T47D (cell line): Measurements from ENCODE around the gene SLC22A3.
"Not testable (repeated sequence)": the region's sequence is repeated elsewhere in the genome, so short reads cannot be mapped to it uniquely, and the experiment has no call there.

Experiments
- DNase-seq, 2 experiments: peaks; one replicate each; pipeline versions ENCODE4 v3.0.0 to v3.0.0-alpha.2; 2011 to 2012; ENCODE audit warnings: low read depth in 1 of 2, low spot score in 1 of 2
- JUND ChIP-seq: IDR thresholded peaks from 2 replicates; pipeline ENCODE4 v1.6.1; 2012; ENCODE audit warnings: low read depth
- in situ Hi-C: cut with HindIII; loops from 2 replicates; pipeline ENCODE4 v1.10.0; 2016; ENCODE audit warnings: low sequenced_read_pairs, low pct_unique_long_range_greater_than_20kb

Gene SLC22A3

GRCh38 chr6:160348223-160349019 lies at the start of gene SLC22A3:
Gene SLC22A3, plus strand, starts transcription at chr6:160348378. Its CDS starts 42 bp downstream, at chr6:160348420.
- in situ Hi-C loops = no loop called here
- no peak for TF ChIP-seq JUND
- no peak for DNase-seq

- in situ Hi-C loops = no loop called here
- no peak for DNase-seq
- no peak for TF ChIP-seq JUND
Measured at GRCh38 chr6:160299559-160299958, 48.6 kb upstream of the SLC22A3 start.

- TF ChIP-seq JUND = no peak
- no peak for DNase-seq
- in situ Hi-C loops = no loop called here
Measured at GRCh38 chr6:160300076-160300695, 48.0 kb upstream of the SLC22A3 start.

GRCh38 chr6:160301339-160301738 lies 46.8 kb upstream of the SLC22A3 start:
- no peak for DNase-seq
- in situ Hi-C loops = no loop called here
- no peak for TF ChIP-seq JUND

- in situ Hi-C loops, DNase-seq: not testable (repeated sequence)
Measured at GRCh38 chr6:160302431-160303082, 45.6 kb upstream of the SLC22A3 start.

GRCh38 chr6:160303806-160304205 lies 44.4 kb upstream of the SLC22A3 start:
- in situ Hi-C loops = no loop called here
- no peak for DNase-seq
- no peak for TF ChIP-seq JUND

- TF ChIP-seq JUND = no peak
- no peak for DNase-seq
- in situ Hi-C loops = no loop called here
Measured at GRCh38 chr6:160305926-160306713, 42.1 kb upstream of the SLC22A3 start.

- in situ Hi-C loops = no loop called here
- no peak for TF ChIP-seq JUND
Measured at GRCh38 chr6:160309718-160310117, 38.5 kb upstream of the SLC22A3 start.

GRCh38 chr6:160312900-160313299 lies 35.3 kb upstream of the SLC22A3 start:
- in situ Hi-C loops = no loop called here
- DNase-seq = no peak
- no peak for TF ChIP-seq JUND

More at GRCh38 chr6:160309718-160310117, 38.5 kb upstream of the SLC22A3 start:
- no peak for DNase-seq

GRCh38 chr6:160315310-160315709 lies 32.9 kb upstream of the SLC22A3 start:
- in situ Hi-C loops = no loop called here
- no peak for TF ChIP-seq JUND
- DNase-seq = no peak

GRCh38 chr6:160316261-160316660 lies 31.9 kb upstream of the SLC22A3 start:
- DNase-seq = no peak
- in situ Hi-C loops = no loop called here
- no peak for TF ChIP-seq JUND

- TF ChIP-seq JUND = no peak
- in situ Hi-C loops = no loop called here
Measured at GRCh38 chr6:160319246-160319645, 28.9 kb upstream of the SLC22A3 start.

More at GRCh38 chr6:160319246-160319645, 28.9 kb upstream of the SLC22A3 start:
- DNase-seq = no peak
